ENCODE measurements around the gene ARID1B. TPM values are rescaled to one million over a fixed set of nuclear protein-coding genes. Genes with fewer than 3 reads are reported as not detected.

The ARID1B gene
- total and polyA plus RNA-seq, 10 of the 15 experiments (the other 5 are each of a cell fraction or from before 2014, with no cell fraction given) = 24.7 to 133 (median 54.6) TPM

GRCh38 chr6:156789081-156789943 lies 12.1 kb downstream of the ARID1B start:
- RAD21 ChIA-PET (ENCODE audit: unreplicated experiment) = interaction anchor here (0.5 to 1.7 kb wide), 12 partner anchors 9 to 164 kb away, joined by 3 to 8 read pairs (median 4); no protein-coding TSS in a partner anchor
- peak; percentile 41 for ATAC-seq

More at GRCh38 chr6:156789081-156789943, 12.1 kb downstream of the ARID1B start:
- intact Hi-C loops (cut with micrococcal nuclease; ENCODE audit: unreplicated experiment) = no loop called here
- Histone ChIP-seq H3K27me3 (replicated peaks in 1 of 2; ENCODE audit: control insufficient read depth in 2 of 2, insufficient read depth in 2 of 2, low read length in 1 of 2) (no peaks in the 10 kb centered on the region), H3K4me3 (peak overlapping the region; percentile 43; the same call in 1 of the 2 replicates), H3K4me1 (ENCODE audit: control insufficient read depth, insufficient read depth, low read length) (peaks cover 33% of the 10 kb centered on the region), H3K36me3 (ENCODE audit: control insufficient read depth in 2 of 2, insufficient read depth in 2 of 2, low read length in 1 of 2) (peaks cover 0 to 3% of the 10 kb centered on the region in 2 experiments; a peak in 2 of 4 replicates), H3K27ac (ENCODE audit: control insufficient read depth, insufficient read depth) (no peak overlapping the region), H3K9me3 (replicated peaks; ENCODE audit: control insufficient read depth, insufficient read depth, low read length) (no peaks in the 10 kb centered on the region), H2AFZ (ENCODE audit: control insufficient read depth, low read depth, low read length) (no peak overlapping the region), H3K9ac (ENCODE audit: control insufficient read depth, insufficient read depth, low read length) (no peak overlapping the region), H4K20me1 (ENCODE audit: control insufficient read depth, insufficient read depth) (peaks cover 3% of the 10 kb centered on the region), H3K4me2 (ENCODE audit: control insufficient read depth, insufficient read depth) (peak overlapping the region; percentile 47; the same call in 1 of the 2 replicates), H3K79me2 (ENCODE audit: control insufficient read depth, insufficient read depth, low read length) (peaks cover 100% of the 10 kb centered on the region)
- DNase-seq (ENCODE audit: low read depth, low spot score) (no peak), FAIRE-seq (no peak)
- TSS peak; percentile 2 for BruUV-seq (replicated peaks)
- WGBS (ENCODE audit: insufficient coverage, insufficient replicate concordance, low lambda C conversion rate, missing lambda C conversion rate) = 69% methylated on average over 7 of the region's 7 CpGs
- ChIA-PET SMC1A (ENCODE audit: uncharacterized antibody, unreplicated experiment) (interaction anchor here (0.6 to 4.3 kb wide), 13 partner anchors 9 to 223 kb away, joined by 3 to 26 read pairs (median 4); no protein-coding TSS in a partner anchor), CTCF (interaction anchor here (0.8 to 1.6 kb wide), 3 partner anchors 9 to 225 kb away, joined by 4 to 5 read pairs (median 4); no protein-coding TSS in a partner anchor), POLR2A (interaction anchor here (1.3 to 1.5 kb wide), 2 partner anchors 9 to 69 kb away, joined by 3 to 5 read pairs; no protein-coding TSS in a partner anchor)
- TF ChIP-seq SMAD5 (IDR thresholded peaks at IDR 0.05; ENCODE audit: low read depth) (no peak), SMC3 (IDR thresholded peaks at IDR 0.05; ENCODE audit: borderline replicate concordance, low read length) (no peak), SMARCA5 (IDR thresholded peaks at IDR 0.05) (peak; percentile 94), ATF2 (IDR thresholded peaks at IDR 0.05; ENCODE audit: low read length) (0 out of 2 replicates have a peak, but pooled peaks have one; percentile 17), GATAD2B (conservative IDR thresholded peaks at IDR 0.05; ENCODE audit: low read depth) (no peak), CTCF (IDR thresholded peaks at IDR 0.05 in 2 of 3, conservative IDR thresholded peaks at IDR 0.05 in 1 of 3; ENCODE audit: control insufficient read depth in 2 of 3, extremely low read depth in 1 of 3, insufficient read depth in 1 of 3, low read depth in 3 of 3, low read length in 3 of 3) (no peak), ASH2L (IDR thresholded peaks at IDR 0.05; ENCODE audit: borderline replicate concordance, low read depth) (no peak)
- in situ Hi-C loops (cut with MboI) = no loop called here

All from GM12878 (cell line).